Lower leg skin (tissue), 3 donors: Measurements from ENCODE around the gene CSMD2.

Source experiments
- CTCF ChIP-seq, 3 donors: fragments of 450-650 bp; IDR thresholded peaks; one replicate each; pipeline ENCODE4 v1.5.1; 2016; ENCODE audit warnings: antibody characterized with exemption in 3 of 3, mild to moderate bottlenecking in 3 of 3, moderate library complexity in 2 of 3
- POLR2A ChIP-seq, 2 donors: fragments of 450-650 bp; IDR thresholded peaks; one replicate each; pipeline ENCODE4 v1.6.1; 2016 to 2017; ENCODE audit warnings: antibody characterized with exemption in 2 of 2, mild to moderate bottlenecking in 1 of 2, moderate library complexity in 1 of 2

- TF ChIP-seq POLR2A (IDR thresholded peaks at IDR 0.05) = no peak
- no peak for TF ChIP-seq CTCF (IDR thresholded peaks at IDR 0.05)
Observed at GRCh38 chr1:33897092-33897725, 267.8 kb downstream of the CSMD2 start.
